Activated gamma-delta T cell (primary cell): ENCODE data around the gene PIK3R3.

Experiments
- DNase-seq: peaks from one replicate; lab custom pipeline; 2025; lab: John Stamatoyannopoulos, UW

PIK3R3 gene

DNA sequence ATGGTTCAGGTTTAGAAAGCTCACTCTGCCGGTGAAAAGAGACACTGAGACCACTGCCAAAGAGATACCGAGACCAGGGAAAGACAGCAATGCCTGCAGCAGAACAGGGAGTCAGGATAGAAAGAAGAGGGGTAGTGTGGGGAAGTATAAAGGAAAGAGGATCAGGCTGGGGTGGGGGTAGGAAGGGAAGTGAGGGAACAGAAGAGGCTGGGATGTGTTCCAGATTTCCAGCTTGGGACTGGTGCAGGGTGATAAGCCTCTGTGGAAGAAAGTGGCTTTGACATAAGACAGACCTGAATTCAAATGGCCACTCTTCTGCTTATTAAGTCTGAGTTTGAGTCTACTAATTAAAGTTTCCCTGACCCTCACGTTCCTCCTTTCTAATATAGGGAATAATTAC, 105.9 kb downstream of the PIK3R3 start:
- DNase-seq = no peak

DNA sequence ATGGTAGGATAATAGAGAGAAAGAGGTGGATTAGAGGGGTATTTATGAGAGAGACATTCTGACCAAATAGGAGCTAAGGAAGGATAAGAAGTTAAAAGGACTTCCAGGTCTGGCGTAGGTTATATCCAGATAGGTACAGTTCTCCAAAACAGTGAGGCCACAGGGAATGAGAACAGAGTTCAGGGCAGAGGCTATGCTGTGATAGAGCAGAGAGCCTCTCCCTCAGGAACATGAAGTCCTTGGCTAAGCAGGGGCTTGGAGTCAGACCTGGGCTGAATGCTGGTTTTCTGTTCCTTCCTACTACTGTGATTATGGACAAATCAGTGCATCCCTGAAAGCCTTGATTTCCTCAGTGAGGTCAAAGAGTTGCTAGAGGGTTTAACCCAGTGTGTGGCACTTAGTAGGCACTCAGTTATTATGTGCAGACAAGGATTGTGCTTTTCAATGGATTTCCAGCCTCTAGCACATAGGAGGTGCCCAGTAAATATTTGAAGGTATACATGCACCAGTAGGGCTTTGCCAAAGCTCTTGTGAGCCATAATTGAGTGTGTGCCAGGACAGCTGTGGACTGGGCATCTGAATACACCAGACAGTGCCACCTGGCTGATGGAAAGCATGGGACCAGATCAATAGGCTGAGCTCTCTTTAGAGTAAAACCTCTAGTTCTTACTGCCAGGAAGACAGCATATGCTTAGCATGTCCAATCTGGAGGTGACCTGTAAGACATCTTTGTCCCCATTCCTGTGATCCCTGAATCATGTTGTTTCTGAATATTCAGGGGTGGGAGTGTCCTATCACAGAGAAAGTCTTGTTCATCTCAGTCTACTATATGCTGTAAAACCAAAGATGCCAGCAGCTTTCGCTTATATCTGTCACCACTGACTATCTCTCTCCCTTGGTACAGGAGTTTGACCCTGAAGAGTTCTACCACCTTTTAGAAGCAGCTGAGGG, 111.1 kb downstream of the PIK3R3 start:
- no peak for DNase-seq

DNA sequence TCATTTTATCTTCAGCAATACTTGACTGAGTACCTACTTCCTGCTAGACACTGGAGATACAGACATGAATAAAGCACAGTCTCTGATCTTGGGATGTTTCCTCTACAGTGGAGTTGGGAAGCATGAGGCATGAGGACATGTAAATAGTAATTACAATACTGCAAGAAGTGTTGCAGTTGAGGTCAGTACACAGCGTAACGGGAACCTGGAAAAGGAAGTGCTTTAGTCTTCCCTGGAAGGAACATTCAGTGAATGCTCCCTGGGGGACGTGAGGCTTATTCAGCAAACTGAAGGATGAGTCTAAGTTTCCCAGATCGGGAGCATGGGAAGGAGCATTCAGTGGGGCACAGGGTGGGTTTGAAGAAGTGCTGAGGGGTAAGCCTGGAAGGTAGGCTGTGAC, 112.4 kb downstream of the PIK3R3 start:
- no peak for DNase-seq

DNA sequence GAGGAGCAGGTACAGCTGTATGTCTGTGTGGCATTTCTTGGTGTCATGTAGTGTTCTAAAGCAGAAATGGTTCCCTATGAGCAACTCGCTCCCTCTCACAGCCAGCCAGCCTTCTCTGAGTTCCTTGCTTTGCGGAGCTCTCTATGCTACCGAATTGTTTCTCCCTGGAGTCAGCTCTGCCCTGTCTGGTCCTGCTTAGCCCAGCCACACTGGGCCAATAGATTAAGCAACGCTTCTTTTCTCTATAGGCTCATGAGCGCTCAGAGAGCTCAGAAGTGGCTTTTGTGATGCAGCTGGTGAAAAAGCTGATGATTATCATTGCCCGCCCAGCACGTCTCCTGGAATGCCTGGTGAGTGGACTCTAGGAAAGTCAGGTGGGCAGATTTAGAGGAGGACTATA, 113.1 kb downstream of the PIK3R3 start:
- no peak for DNase-seq

DNA sequence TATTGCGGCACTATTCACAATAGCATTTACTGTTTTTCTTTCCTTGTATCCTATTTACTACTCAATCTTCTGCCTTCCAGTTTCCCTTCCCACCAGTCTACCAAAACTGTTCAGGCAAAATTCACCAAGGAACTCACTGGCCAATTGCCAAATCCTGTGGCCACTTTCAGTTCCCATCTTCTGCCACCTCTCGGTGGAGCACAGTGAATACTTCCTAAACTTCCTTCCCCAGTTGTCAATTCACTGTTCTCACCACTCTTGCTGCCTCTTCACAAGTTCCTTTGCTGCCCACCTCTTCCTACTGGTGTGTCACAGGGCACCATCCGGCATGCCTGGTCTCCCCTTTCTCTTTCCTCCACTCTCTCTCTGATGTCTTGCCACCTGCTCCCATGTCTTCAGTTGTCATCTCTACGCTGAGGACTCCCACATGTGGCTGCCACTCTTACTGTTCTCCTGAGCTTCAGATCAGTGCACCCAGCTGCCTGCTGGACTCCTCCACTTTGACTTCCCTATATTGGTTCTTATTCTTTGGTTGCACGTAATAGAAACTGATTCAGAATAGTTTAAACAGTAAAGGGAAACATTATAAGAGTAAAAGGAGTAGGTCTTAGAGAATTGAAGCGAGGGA, 114.4 kb downstream of the PIK3R3 start:
- DNase-seq = no peak

DNA sequence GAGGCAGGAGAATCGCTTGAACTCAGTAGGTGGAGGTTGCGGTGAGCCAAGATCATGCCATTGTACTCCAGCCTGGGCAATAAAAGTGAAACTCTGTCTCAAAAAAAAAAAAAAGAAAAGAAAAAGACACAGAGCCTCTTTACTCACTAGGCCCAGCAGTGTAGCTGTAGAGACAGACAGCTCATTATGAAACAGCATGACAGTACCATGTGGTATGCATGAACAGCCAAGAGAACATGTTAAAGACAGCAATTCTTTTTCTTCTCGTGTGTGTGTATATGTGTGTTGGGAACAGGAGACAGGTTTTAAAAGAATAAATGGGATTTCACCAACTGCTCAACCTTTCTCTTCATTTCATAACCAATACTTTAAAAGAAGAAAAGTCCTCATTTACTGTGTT, 118.8 kb downstream of the PIK3R3 start:
- DNase-seq = no peak

DNA sequence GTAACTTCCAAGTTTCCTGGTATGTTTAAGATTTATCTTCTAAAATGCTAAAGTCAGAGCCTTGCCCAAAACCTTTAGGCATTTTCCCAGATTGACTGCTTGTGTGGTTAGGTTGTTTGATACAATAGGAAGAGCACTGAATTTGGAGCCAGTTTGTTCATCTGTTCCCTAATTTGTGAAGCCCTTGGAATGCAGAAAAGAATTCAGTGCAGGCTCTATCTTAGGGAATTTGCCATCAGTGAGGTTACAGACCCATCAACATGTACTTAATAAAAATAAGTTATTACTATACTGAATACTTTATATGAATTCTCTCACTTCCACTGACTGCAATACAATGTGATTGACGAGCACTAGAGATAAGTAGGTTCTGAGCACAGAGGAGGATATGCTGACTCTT, 120.2 kb downstream of the PIK3R3 start:
- no peak for DNase-seq

DNA sequence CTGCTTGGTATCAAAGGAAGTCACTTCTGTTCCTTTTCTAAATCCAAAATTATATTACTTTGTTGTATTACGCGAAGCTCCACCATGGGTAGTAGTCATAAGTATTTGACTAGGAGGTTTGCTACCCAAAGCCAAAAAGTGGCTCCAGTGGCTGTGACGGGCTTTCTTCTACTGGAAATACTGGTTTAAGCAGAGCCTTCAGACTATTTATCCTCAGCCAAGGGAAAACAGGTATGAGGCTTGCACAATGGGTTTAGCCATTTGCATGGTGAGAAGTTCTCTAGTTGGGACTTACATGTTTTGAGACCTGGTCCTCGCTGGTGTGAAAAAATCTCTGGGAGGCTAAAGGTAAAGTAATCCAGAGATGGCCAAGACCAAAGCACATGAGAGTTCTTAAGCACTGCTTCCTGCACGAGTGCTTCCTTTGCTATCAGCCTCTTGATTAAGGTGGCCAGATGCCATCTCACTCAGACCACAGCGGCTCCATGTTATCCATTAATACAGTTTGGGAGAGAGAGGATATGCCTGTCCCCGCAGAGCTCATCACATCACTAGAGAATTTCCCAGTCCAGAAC, 121.2 kb downstream of the PIK3R3 start:
- no peak for DNase-seq

DNA sequence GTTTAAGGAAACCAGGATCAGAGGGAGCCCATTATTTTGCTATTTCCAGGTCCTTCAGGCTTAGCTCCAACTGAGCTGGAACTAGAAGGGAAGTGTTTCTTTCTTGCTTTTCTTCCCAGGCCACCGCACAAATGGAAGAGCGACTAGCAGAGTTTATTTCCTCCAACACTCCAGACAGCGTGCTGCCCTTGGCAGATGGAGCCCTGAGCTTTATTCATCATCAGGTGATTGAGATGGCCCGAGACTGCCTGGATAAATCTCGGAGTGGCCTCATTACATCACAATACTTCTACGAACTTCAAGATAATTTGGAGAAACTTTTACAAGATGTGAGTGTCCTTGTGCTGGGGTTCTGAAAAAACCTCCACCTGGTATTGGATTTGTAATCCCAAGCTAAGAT, 121.8 kb downstream of the PIK3R3 start:
- no peak for DNase-seq

DNA sequence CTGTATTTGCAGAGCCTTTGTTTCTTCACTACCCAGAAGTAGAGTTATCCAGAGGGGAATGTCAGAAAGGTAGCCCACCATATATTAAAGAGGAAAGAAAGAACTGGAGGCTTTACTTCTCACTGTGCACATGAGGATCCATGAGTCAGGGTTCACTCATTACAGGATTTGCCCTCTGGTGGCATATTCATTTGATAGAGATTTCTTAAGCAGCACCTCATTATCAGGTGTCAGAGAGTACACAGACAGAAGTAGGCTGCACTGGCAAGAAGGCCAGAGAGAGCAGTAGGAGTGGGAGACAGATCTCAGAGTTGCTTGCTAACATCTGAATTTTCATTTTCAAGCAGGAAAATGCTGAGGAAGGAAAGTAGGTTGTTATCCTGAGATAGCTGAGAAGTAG, 123.8 kb downstream of the PIK3R3 start:
- DNase-seq = no peak

DNA sequence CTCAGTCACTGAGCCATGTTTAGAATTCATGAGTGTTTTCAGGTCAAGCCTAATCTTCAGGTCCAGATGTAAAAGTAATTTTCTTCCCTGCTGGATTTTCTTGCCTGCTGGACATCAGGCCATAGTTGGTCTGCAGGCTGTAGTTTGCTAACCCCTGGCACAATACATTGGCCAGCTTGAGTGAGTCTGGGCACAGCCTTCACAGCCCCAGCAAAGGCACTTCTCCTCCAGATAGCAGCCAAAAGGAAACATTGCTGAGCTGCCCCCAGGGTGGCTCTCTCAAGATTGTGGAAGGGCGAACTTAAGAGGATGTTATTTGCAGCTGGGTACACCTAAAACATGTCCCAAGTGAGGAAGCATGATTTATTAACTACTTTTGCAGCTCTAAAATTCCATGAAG, 126.8 kb downstream of the PIK3R3 start:
- no peak for DNase-seq

DNA sequence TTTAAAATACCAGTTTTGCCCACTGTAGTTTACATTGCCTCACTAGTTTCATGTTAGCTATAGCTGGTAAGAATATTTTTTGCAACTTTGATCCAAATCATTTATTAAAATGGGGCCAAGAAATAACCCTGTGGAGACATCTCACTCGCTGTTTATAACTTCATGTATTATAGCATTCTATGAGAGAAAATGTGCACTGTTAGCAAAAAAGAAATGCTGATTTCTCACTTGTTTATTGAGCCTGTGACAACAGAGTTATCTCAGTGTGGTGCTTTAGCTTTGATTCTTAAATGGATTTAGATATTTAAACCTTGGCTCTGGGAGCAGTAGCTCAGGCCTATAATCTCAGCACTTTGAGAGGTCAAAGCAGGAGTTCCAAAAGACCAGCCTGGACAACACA, 127.9 kb downstream of the PIK3R3 start:
- no peak for DNase-seq

DNA sequence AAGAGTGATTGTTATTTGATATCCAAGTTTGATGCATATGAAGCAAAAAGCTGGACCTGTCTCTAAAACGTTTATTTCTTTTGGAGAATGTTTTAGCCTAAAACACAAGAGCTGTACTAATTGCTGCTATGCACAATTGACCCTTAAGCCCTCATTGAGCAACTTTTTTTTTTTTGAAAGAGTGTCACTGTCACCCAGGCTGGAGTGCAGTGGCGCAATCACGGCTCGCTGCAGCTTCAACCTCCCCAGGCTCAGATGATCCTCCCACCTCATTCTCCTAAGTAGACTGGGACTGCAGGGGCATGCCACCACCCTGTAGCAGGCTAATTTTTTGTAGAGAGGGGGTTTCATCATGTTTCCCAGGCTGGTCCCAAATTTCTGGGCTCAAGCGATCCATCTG, 129.1 kb downstream of the PIK3R3 start:
- DNase-seq = no peak

DNA sequence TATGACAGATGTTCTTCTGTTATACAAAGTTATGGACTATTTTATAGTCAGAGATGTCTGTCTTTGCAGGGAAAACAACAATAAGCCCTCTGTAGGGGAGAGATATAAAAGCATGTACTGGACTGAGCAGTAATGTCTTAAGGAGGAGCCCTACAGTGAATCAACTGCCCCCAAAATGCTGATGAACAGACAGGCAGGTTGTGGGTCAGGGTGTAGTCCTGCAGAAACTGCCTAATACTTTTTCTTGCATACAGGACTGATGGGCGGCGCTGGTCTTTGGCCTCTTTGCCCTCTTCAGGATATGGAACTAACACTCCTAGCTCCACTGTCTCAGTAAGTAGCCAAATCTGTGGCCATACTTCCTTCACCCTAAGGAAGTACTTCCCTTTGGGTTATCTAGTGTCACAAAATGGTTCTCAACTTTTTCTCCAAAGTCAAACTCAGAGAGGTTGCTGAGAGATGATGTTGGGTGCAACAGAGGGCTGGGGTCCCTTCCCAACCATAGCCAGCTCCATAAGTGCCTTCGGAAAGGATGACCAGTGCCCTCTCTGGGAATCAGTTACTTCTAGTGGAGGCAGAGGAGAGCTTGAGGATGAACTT, 129.8 kb downstream of the PIK3R3 start:
- DNase-seq = no peak

DNA sequence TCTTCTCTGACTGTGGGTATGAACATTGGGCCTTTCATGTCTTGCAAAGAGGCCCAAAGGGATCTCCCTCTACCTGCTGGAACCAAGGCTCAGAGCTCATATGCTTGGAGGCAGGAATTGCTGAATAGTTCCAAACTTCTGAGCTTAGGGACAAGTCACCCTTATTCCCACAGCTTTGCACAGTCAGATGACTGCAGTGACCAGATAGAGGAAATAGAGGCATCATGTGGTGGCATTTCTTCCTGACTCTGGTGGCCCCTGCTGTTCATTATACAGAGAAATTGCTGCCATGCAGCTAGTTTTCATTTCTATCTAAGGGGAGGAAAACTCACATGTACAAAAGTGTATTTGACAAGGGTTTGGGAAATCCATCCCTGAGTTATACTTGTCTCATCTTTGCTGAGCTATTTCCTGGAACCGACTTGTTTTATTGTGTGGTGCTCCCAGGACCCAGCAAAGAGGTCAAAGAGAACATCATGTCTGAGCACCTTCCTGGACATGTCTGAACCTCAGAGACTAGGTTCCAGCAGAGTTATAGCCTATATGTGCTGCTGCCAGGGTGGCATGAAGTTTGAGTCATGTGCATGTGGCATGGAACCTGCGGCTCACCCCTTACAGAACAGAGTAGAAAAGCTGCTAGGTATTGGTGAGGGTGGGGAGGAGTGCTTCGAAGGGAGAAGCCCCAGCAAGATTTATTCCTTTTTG, 131.2 kb downstream of the PIK3R3 start:
- no peak for DNase-seq

DNA sequence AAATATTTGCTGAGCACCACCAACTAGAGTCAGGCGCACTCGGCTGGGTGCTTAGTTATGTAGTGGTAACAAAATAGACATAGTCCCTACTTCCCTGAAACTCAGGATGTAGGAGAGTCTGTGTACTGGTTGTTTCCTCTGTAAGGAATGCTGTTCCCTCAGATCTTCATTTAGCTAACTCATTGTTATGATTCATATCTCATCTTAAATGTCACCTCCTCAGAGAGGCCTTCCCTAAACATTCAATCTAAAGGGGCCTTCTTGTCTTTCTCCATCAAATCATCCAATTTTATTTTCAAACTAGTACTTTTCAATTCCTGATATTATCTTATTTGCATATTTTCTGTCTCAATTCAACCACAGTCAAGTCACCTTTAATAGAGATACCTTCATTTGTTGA, 132.9 kb downstream of the PIK3R3 start:
- DNase-seq = no peak

DNA sequence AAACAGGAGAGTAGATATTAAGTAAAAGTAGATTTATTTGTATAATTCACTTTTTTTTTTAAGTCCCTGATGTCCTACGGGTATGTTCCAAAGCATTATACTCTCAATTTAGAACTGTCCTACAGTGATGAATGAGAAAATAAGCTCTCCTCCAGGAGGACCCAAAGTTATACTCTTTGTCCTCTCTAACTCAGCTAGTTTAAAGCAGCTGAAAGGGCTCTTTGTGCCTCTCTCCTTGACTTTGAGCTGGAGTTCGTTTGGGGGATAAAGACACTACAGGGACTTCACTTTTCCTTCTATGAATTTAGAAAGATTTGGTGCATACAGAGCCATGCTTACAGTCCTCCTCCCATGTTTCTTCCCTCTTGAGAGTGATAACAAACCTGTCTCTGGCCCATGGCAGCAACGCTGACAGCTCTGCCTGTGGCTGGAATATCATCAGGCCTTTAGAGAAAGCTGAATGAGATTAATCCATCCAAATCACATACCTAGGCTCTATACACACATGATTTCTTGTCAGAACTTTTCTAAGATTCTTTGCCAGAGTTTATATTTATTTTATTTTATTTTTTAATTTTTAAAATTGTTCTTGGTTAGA, 134.3 kb downstream of the PIK3R3 start:
- DNase-seq = no peak

DNA sequence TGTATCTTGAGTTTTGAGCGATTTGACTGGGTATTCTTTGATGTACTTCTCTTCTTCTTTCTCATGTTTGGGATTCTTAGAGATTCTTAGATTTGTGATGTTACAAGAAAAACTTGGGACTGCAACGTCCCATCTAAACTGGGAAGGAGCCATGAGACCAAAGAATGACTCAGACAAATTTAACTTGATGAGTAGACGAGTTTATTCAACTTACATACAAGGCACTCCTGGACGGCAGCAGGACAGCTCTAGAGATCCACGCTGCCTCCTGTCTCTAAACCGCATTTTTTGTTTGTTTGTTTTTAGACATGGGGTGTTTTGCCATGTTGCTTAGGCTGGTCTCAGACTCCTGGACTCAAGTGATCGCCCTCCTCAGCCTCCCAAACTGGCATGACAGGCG, 137.1 kb downstream of the PIK3R3 start:
- no peak for DNase-seq

DNA sequence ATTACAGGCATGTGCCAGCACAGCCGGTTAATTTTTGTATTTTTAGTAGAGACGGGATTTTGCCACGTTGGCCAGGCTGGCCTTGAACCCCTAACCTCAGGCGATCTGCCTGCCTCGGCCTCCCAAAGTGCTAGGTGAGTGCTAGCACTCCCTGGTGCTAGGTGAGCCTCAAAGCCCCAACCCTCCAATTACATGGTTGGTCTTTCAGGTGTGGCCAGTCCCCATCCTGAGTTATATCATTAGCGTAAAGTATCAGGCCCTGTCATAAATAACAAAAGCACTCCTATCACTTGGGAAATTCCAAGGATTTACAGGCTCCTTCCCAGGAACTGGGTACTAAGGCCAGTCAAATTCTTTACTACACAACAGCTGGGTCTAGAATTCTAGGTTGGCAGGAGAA, 138.0 kb downstream of the PIK3R3 start:
- no peak for DNase-seq
